Measurements from ENCODE around the gene CAMK1G. TPM values are rescaled to one million over a fixed set of nuclear protein-coding genes. Genes with fewer than 3 reads are reported as not detected.

Gene CAMK1G
- total RNA-seq, 2 donors from 2014 or later = 0.21 TPM; not detected in 1

DNA sequence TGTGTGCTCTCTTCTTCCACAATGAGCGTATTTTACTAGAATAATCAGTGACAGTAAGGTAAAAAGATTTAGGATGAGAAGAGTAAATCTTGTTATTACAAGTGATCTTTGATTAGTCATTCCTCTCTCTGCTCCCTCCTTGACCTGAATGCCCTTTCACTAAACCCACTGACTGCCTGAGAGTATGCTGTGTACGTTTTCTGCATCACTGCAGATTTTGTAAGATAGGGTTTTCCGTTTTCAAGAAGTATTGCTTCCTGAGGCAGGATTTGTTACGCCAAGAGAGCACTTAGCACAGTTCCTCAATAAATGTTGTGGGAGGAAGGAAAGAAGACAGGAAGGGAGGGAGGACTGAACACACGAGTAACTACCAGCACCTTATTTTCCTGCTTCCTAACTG, 76.4 kb downstream of the CAMK1G start:
- ATAC-seq (replicated peaks) = peak; percentile 94
- peaks cover 17% of the 10 kb centered on the region for H3K4me1 Mint-ChIP-seq
- H3K27me3 Mint-ChIP-seq = no peaks in the 10 kb centered on the region
- no peaks in the 10 kb centered on the region for H3K36me3 Mint-ChIP-seq (ENCODE audit: low read depth)
- peak overlapping the region; percentile 40 for H3K4me3 Mint-ChIP-seq
- H3K27ac Mint-ChIP-seq = peak overlapping the region; percentile 22
- no peaks in the 10 kb centered on the region for H3K9me3 Mint-ChIP-seq

DNA sequence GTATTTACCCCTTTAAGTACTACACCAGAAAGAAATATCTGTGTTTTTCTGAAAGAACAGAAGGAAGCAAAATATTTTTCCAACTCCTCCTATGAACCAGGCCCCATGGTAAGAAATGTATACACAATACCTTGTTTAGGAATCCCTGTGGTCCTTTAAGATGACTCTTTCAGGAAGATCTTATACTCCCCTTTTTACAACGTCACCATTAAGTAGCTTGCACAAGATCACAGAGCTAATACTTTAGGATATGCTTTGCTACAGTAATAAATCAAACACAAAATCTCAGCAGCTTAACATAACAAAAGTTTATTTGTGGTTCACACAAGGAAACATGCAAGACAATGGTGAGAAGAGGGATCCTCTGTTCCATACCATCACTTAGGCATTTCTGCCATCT, 77.6 kb downstream of the CAMK1G start:
- Mint-ChIP-seq H3K4me3 (no peak overlapping the region), H3K27me3 (no peaks in the 10 kb centered on the region), H3K4me1 (peaks cover 17% of the 10 kb centered on the region), H3K9me3 (no peaks in the 10 kb centered on the region), H3K36me3 (ENCODE audit: low read depth) (no peaks in the 10 kb centered on the region), H3K27ac (no peak overlapping the region)
- no peak for ATAC-seq (replicated peaks)

DNA sequence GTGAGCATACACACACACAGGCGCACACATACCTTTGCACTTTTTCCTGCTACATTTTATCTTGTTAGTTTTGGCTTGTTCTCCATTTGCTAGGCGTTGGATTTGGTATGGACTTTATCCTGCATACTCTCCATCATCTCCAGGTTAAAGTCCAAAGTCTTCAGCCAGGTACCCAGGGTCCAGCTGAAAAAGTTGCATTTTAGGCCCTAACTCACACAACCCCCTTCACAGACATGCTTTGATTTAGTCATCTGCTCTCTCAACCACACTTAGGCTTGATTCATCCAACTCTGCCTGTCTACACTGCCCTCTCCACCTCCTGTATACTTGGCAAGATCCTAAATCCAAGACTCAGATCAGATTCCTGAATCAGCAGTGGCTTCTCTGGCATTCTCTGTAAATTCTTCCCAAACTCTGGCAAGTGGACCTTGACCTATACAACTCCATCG, 79.4 kb downstream of the CAMK1G start:
- Mint-ChIP-seq H3K4me3 (no peak overlapping the region), H3K4me1 (peaks cover 13% of the 10 kb centered on the region), H3K36me3 (ENCODE audit: low read depth) (no peaks in the 10 kb centered on the region), H3K27me3 (no peaks in the 10 kb centered on the region), H3K9me3 (no peaks in the 10 kb centered on the region), H3K27ac (no peak overlapping the region)
- no peak for ATAC-seq (replicated peaks)

Other genes starting within 250 kb of the CAMK1G start
- gene LAMB3, start 68.7 kb downstream of the CAMK1G start, total RNA-seq = 10 to 100 TPM in 1 of 2 donors, 1 to 10 TPM in 1; 7.2 to 11.9 TPM
- 10 to 100 TPM; 16.1 to 17.1 TPM for gene G0S2, start 91.7 kb downstream of the CAMK1G start, total RNA-seq
- 1 to 10 TPM; 2.4 to 9.7 TPM for gene HSD11B1, start 121.1 kb downstream of the CAMK1G start, total RNA-seq
- gene TRAF3IP3, start 172.3 kb downstream of the CAMK1G start, total RNA-seq = 100 to 1,000 TPM; 175 to 184 TPM
- 1 to 10 TPM; 2.5 to 3.8 TPM for gene C1orf74, start 200.8 kb downstream of the CAMK1G start, total RNA-seq
- 1 to 10 TPM in 1 of 2 donors, under 1 TPM in 1; 0.35 to 1.7 TPM for gene IRF6, start 222.4 kb downstream of the CAMK1G start, total RNA-seq
- gene UTP25, start 244.3 kb downstream of the CAMK1G start, total RNA-seq = 10 to 100 TPM; 12.0 to 17.5 TPM